GM21367 (cell line): ENCODE measurements around the gene WDR82.

Experiments
- ATAC-seq: cut with Tn5 transposase; IDR thresholded peaks from one replicate; pipeline ENCODE4 v1.9.1; 2021; ENCODE audit not compliant: unreplicated experiment

WDR82 gene

DNA sequence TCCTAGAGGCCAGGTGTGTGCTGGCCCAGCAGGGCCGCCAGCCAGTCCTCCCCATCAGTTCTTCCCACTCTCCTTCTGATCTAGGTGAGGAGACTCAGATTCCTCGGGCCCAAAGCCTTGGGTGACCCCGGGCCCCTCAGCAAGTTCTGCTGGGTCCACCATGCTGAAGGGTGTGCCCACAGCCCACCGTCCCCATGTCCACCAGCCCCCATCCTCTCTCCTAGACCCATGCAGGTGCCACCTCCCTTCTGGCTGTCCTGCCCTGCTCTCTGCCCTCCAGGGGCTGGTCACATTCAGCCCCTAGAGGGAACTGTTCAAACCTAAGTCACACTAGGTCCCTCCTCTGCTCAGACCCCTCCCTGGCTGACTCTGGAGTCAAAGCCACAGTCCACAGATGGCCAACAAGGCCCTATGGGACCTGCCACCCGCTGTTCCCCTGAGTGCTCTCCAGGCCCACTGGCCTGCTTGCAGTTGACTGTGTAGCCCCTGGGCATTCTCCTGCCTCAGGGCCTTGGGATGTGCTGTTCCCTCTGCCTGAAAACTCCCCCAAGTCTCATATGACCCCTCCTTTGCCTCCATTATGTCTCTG, 52.1 kb downstream of the WDR82 start:
- ATAC-seq: peak; percentile 2

DNA sequence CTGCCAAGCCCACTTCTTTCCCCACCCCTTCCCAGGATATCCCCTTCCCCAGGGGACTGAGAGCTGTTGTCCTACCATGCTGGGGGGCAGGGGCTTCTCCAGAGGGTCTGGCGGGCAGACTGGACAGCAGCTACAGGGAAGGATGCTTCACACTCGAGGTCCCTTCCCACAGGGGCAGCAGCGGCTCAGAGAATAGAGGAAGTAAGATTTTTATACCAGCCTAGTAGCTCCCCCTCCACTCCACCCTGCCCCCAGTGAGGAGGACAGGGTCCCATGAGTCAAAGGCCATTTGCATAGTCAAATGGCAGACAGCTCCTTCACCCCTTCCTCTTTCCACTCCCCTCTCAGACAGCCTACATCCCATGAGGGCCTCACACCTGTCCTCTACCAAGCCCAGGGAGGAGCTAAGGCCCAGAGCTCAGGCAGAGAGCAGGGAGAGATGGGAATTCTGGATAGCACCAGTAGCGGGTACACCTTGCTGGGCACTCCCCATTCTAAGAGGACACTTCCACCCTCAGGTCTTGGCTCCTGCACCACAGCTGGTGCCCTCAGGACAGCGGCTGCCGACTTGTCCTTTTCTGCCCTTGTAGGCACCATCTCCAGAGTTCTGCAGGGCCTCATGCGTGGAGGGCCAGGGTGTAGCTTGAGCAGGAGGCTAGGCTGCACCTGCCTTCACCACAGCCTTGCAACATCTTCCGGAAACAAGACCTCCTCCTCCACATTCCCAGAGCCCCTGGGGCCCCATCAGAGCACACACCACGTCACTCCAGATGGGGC, 52.8 kb downstream of the WDR82 start, which contains the start of gene TLR9:
Gene TLR9 (minus strand): TSS at position 194 of the 777 bp plus-strand sequence. CDS start 116 bp downstream, at position 78.
- peak; percentile 76 for ATAC-seq

- ATAC-seq: no peak
These were observed 54.7 kb downstream of the WDR82 start for GRCh38 chr3:52223449-52224408.

DNA sequence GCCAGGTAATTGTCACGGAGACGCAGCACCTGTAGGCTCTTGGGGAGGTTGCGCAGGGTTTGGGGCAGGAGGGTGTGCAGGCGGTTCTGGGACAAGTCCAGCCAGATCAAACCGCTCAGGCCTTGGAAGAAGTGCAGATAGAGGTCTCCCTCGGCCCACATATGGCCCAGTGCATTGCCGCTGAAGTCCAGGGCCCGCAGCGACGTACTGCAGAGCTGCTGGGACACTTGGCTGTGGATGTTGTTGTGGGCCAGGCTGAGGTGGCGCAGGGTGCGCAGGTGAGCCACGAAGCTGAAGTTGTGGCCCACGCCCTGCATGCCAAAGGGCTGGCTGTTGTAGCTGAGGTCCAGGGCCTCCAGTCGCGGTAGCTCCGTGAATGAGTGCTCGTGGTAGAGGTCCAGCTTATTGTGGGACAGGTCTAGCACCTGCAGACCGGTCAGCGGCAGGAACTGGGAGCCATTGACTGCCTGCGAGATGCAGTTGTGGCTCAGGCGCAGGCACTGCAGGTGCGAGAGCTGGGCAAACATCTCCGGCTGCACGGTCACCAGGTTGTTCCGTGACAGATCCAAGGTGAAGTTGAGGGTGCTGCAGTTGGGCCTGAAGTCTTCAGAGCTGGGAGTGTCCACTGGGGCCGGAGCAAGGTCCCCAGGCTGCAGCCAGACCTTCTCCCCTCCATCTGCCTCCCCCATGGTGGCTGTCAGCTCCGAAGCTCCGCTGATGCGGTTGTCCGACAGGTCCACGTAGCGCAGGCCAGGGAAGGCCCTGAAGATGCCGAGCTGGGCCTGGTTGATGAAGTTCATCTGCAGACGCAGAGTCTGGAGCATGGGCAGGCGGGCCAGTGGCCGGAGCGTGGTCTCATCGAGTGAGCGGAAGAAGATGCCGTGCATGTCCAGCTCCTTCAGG, 55.9 kb downstream of the WDR82 start:
- no peak for ATAC-seq

- ATAC-seq: no peak
These were observed 56.7 kb downstream of the WDR82 start for GRCh38 chr3:52221563-52222318.

DNA sequence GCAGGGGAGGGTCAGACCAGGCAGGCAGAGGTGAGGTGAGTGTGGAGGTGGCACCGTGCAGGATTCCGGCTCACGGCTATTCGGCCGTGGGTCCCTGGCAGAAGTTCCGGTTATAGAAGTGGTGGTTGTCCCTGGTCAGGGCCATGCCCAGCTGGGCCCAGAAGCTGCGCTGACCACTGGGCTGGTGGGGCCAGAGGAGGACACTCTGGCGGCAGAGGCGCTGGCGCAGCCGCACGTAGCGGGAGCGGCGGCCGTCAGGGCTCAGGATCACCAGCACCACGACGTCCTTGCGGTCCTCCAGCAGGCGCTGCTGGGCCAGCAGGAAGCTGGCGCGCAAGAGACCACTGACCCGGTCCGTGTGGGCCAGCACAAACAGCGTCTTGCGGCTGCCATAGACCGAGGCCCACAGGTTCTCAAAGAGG, 57.3 kb downstream of the WDR82 start:
- ATAC-seq: no peak

GRCh38 chr3:52220380-52221026, 57.9 kb downstream of the WDR82 start:
- ATAC-seq: no peak

DNA sequence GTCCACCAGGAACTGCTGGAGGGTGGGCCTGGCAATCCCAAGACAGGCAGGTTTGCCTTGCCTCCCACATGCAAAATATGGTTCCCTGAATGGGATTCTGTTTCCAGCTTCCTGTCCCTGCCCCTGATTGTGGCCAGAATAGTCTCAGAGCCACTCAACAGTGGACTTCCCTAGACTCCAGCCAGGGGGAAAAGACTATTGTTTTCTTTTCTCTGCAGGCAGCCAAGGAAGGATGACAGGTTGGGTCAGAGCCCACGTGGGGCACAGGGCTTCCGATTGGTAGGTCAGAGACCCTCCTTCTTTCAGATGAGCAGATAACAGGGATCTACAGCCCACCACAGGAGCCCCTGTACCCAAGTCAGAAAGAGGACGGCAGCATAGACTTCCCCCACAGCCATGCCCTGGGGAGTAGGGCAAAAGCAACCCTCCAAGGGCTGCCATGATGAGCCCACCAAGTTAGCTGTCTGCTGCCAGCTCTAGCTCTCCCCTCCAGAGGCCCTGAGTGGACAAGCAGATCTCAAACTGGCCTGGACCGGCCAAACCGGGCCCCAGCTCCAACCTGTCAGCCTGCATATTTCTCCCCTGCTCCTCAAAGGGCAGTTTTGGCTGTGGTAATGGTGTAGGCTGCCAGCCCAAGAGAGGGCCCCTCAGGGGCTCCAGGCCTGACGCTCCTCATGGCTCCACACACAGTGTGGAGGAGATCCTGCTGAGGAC, 59.4 kb downstream of the WDR82 start:
- no peak for ATAC-seq

GRCh38 chr3:52218454-52218853, 60.0 kb downstream of the WDR82 start:
- no peak for ATAC-seq

DNA sequence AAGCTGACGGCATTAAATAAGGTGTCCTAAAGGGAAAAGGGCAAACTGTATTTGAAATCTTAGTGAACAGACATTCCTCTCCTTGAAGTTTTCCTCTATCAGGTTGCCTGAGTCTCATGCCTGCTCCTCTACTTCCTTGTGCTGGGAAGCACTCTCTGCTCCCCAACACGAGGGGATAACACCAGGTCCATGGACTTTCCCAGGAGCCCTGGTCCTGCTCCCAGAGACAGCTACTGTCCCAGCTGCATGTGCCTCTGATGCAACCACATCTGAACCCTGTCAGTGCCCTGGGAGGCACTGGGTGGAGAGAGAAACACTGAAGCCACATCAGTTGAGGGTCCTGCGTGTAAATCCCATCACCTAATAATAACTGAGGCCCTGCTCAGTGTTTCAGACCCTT, 60.4 kb downstream of the WDR82 start:
- ATAC-seq: no peak

GRCh38 chr3:52217409-52217805, 61.0 kb downstream of the WDR82 start:
- ATAC-seq: no peak

- ATAC-seq: no peak
These were observed 61.7 kb downstream of the WDR82 start for GRCh38 chr3:52216585-52217408.

DNA sequence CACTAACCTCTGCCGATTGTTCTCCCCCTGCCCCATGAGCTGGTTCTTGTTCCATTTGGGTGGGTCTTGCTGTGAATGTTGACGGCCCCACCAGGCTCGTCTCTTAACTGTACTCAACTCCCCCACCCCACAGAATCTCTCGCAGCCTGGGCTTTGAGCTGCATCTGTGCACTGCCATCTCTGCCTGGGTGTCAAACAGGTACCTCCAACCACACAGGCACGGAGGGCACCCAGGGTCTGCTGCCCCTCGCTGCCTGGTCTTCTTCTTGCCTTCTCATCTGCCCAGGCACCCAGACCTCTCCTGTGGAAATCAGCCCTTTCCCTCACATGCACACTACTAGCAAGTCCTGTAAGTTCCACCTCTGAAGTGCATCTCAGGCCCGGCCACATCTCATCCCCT, 63.1 kb downstream of the WDR82 start:
- ATAC-seq: no peak

DNA sequence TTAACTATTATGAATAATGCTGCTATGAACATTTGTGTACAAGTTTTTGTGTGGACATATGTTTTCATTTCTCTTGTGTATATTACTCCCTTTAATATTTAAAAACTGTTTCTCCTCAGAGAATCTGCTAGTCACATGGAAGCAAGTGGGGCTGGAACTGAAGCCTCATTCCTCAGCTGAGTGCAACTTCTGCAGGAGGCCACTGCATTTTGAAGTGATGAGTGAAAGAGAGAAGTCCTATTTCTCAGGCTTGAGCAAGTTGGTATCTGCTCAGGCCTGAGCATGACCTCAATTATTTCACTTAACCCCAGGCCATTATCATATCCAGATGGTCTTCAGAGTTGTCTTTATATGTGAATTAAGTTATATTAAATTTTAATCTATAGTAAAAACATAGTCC, 64.5 kb downstream of the WDR82 start:
- ATAC-seq: no peak

DNA sequence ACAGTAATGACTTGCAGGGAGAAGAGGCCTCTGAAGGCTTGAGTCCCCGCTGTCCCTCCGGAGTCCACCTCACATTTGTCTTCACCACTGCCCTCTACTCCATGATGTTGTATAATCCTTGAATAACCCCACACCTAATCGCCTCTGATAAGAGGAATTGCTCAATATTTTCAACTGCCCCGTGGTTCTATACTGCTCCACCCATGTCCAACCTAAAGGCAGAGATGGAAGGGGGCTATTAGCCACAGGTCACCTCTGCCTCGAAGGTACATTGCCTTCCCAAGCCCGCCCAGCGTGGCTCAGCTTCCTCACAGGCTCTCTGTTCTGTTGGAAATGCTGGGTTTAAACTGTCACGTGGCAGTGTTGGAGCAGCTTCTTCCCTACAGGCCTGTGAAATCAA, 65.4 kb downstream of the WDR82 start:
- ATAC-seq: no peak

- no peak for ATAC-seq
These were observed 67.1 kb downstream of the WDR82 start for GRCh38 chr3:52211268-52211891.

DNA sequence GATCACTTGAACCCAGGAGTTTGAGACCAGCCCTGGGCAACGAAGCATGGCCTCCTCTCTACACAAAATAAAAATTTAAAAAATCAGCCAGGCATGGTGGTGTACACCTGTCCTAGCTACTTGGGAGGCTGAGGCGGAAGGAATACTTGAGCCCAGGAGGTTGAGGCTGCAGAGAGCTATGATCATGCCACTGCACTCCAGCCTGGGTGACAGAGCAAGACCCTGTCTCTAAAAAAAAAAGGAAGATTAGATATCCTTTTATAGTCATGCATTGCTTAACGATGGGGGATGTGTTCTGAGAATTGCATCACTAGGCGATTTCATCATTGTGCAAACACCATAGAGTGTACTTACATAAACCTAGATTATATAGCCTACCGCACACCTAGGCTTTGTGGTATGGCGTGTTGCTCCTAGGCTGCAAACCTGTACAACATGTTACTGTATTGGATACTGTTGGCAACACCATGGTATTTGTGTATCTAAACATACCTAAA, 67.9 kb downstream of the WDR82 start:
- no peak for ATAC-seq
